22Rv1 (cell line): Measurements from ENCODE around the gene POLE4.

Experiments used
- CTCF ChIP-seq: fragments of 450-650 bp; IDR thresholded peaks from 2 replicates; pipeline ENCODE4 v1.5.1; 2017; ENCODE audit warnings: mild to moderate bottlenecking
- ZFX ChIP-seq: fragments of 450-650 bp; IDR thresholded peaks from 2 replicates; pipeline ENCODE4 v1.6.1; 2017; ENCODE audit warnings: antibody characterized with exemption, borderline replicate concordance

GRCh38 chr2:75003773-75004172 lies 45.3 kb downstream of the POLE4 start:
- TF ChIP-seq CTCF (no peak), ZFX (no peak)
